ENCODE data around the gene DNPH1.

DNA sequence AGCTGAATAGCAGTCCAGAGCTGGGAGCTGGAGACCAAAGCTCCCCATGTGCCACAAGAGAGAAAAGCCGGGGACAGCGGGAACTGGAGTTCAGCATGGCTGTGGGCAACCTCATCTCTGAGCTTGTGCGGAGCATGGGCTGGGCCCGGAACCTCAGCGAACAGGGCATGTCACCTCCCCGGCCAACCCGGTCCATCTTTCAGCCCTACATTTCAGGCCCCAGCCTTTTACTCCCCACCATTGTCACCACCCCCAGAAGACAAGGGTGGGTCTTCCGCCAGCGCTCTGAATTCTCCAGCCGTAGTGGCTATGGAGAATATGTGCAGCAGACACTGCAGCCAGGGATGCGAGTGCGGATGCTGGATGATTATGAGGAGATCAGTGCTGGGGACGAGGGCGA is 43.3 kb downstream of the DNPH1 start:
- TF ChIP-seq, protein P1, sequence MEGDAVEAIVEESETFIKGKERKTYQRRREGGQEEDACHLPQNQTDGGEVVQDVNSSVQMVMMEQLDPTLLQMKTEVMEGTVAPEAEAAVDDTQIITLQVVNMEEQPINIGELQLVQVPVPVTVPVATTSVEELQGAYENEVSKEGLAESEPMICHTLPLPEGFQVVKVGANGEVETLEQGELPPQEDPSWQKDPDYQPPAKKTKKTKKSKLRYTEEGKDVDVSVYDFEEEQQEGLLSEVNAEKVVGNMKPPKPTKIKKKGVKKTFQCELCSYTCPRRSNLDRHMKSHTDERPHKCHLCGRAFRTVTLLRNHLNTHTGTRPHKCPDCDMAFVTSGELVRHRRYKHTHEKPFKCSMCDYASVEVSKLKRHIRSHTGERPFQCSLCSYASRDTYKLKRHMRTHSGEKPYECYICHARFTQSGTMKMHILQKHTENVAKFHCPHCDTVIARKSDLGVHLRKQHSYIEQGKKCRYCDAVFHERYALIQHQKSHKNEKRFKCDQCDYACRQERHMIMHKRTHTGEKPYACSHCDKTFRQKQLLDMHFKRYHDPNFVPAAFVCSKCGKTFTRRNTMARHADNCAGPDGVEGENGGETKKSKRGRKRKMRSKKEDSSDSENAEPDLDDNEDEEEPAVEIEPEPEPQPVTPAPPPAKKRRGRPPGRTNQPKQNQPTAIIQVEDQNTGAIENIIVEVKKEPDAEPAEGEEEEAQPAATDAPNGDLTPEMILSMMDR (IDR thresholded peaks at IDR 0.05), result no peak
- no peak for TF ChIP-seq POLR2A (IDR thresholded peaks at IDR 0.05)
